Neural cell (in vitro differentiated cells): Measurements from ENCODE around the gene PRDM12. TPM values are rescaled to one million over a fixed set of nuclear protein-coding genes. Genes with fewer than 3 reads are reported as not detected.

Experiments used
- H2AFZ ChIP-seq: fragments of 200-600, 300-800 bp; sonication (generic), shearing (Covaris generic); 2 replicates; pipeline ENCODE4 v1.6.0; 2014; ENCODE audit warnings: low read depth, mild to moderate bottlenecking, antibody characterized with exemption, low read length, moderate library complexity
- H3F3A ChIP-seq: fragments of 200-600 bp; shearing (Covaris generic); 2 replicates; pipeline ENCODE4 v1.6.1; 2016; ENCODE audit warnings: mild to moderate bottlenecking, moderate library complexity, mixed read lengths, antibody characterized with exemption, low read length; ENCODE audit not compliant: insufficient read depth, poor library complexity, severe bottlenecking
- H3K27ac ChIP-seq: fragments of 200-600, 300-800 bp; sonication (generic), shearing (Covaris generic); 2 replicates; pipeline ENCODE4 v1.5.1; 2014; ENCODE audit warnings: mild to moderate bottlenecking, low read length, moderate library complexity
- H3K27me3 ChIP-seq: fragments of 300-800, 200-600 bp; sonication (generic), shearing (Covaris generic); 2 replicates; pipeline ENCODE4 v1.6.0; 2014; ENCODE audit warnings: mild to moderate bottlenecking, low read depth, low read length, moderate library complexity; ENCODE audit not compliant: insufficient read depth
- H3K36me3 ChIP-seq: fragments of 300-800, 200-600 bp; sonication (generic), shearing (Covaris generic); 2 replicates; pipeline ENCODE4 v1.5.1; 2014; ENCODE audit warnings: mild to moderate bottlenecking, antibody characterized with exemption, low read length, moderate library complexity; ENCODE audit not compliant: insufficient read depth
- H3K4me2 ChIP-seq: fragments of 300-800, 200-600 bp; sonication (generic), shearing (Covaris generic); 2 replicates; pipeline ENCODE4 v1.6.0; 2014; ENCODE audit warnings: mild to moderate bottlenecking, low read length
- H3K4me3 ChIP-seq: fragments of 300-800, 200-600 bp; sonication (generic), shearing (Covaris generic); 2 replicates; pipeline ENCODE4 v1.5.1; 2014; ENCODE audit warnings: mild to moderate bottlenecking, low read length, moderate library complexity
- H3K79me2 ChIP-seq: fragments of 200-600 bp; shearing (Covaris generic); replicated peaks from 2 replicates; pipeline ENCODE4 v1.6.0; 2014; ENCODE audit warnings: mild to moderate bottlenecking, low read length, moderate library complexity; ENCODE audit not compliant: insufficient read depth
- H3K9ac ChIP-seq: fragments of 300-800, 200-600 bp; sonication (generic), shearing (Covaris generic); 2 replicates; pipeline ENCODE4 v1.6.1; 2016; ENCODE audit warnings: mild to moderate bottlenecking, low read length, mixed read lengths
- H3K9me2 ChIP-seq: fragments of 200-600 bp; shearing (Covaris generic); 2 replicates; pipeline ENCODE4 v1.6.1; 2016; ENCODE audit warnings: mild to moderate bottlenecking, low read length, mixed read lengths; ENCODE audit not compliant: insufficient read depth
- H3K9me3 ChIP-seq: fragments of 200-600, 300-800 bp; sonication (generic), shearing (Covaris generic); 2 replicates; pipeline ENCODE4 v1.6.1; 2016; ENCODE audit warnings: mild to moderate bottlenecking, mixed run types, low read length, moderate library complexity, mixed read lengths
- H4K20me1 ChIP-seq: fragments of 200-600 bp; shearing (Covaris generic); 2 replicates; pipeline ENCODE4 v1.6.1; 2016; ENCODE audit warnings: mild to moderate bottlenecking, mixed run types; ENCODE audit not compliant: insufficient read depth
- EP300 ChIP-seq: fragments of 450-650 bp; conservative IDR thresholded peaks from 2 replicates; pipeline ENCODE4 v1.6.1; 2014; ENCODE audit warnings: antibody characterized with exemption, mild to moderate bottlenecking, moderate library complexity; ENCODE audit not compliant: poor library complexity, severe bottlenecking
- EZH2 ChIP-seq: fragments of 200-600, 300-800 bp; shearing (Covaris generic), sonication (generic); IDR thresholded peaks from 2 replicates; pipeline ENCODE4 v1.6.1; 2014; ENCODE audit warnings: antibody characterized with exemption, low read length, borderline replicate concordance, mild to moderate bottlenecking; ENCODE audit not compliant: insufficient read depth, poor library complexity, severe bottlenecking
- POLR2AphosphoS5 ChIP-seq: IDR thresholded peaks from 2 replicates; pipeline ENCODE4 v1.6.1; 2012
- RAD21 ChIP-seq: fragments of 450-650 bp; conservative IDR thresholded peaks from 2 replicates; pipeline ENCODE4 v1.6.1; 2014; ENCODE audit warnings: antibody characterized with exemption, mild to moderate bottlenecking, moderate library complexity
- SMC3 ChIP-seq: fragments of 450-650 bp; conservative IDR thresholded peaks from 2 replicates; pipeline ENCODE4 v1.6.1; 2014; ENCODE audit warnings: antibody characterized with exemption, mild to moderate bottlenecking, moderate library complexity; ENCODE audit not compliant: poor library complexity
- TAF1 ChIP-seq: IDR thresholded peaks from 2 replicates; pipeline ENCODE4 v1.6.1; 2012; ENCODE audit warnings: low read depth
- polyA plus RNA-seq: library from polyadenylated mRNA; depleted of rRNA; stranded (reverse); fragments of >200 nt; gene quantifications from 2 replicates; pipeline ENCODE4 v1.2.3, GENCODE V29; 2014
- TF ChIP-seq, protein P1 (sequence below): fragments of 450-650 bp; IDR thresholded peaks from 2 replicates; pipeline ENCODE4 v1.5.1; 2014; ENCODE audit warnings: antibody characterized with exemption, mild to moderate bottlenecking, moderate library complexity; ENCODE audit not compliant: poor library complexity, severe bottlenecking

PRDM12 gene
- polyA plus RNA-seq, 1 donor from 2014 or later = 0.17 TPM

GRCh38 chr9:130694205-130694604 is 29.8 kb downstream of the PRDM12 start:
- H3K79me2 ChIP-seq = peaks cover 22% of the 10 kb centered on the region

GRCh38 chr9:130696139-130696650 is 31.8 kb downstream of the PRDM12 start:
- H4K20me1 ChIP-seq = no peaks in the 10 kb centered on the region
- H3K36me3 ChIP-seq = no peaks in the 10 kb centered on the region
- no peaks in the 10 kb centered on the region for H3F3A ChIP-seq
- no peak overlapping the region for H3K4me2 ChIP-seq
- TF ChIP-seq SMC3 = no peak
- TF ChIP-seq, protein P1, sequence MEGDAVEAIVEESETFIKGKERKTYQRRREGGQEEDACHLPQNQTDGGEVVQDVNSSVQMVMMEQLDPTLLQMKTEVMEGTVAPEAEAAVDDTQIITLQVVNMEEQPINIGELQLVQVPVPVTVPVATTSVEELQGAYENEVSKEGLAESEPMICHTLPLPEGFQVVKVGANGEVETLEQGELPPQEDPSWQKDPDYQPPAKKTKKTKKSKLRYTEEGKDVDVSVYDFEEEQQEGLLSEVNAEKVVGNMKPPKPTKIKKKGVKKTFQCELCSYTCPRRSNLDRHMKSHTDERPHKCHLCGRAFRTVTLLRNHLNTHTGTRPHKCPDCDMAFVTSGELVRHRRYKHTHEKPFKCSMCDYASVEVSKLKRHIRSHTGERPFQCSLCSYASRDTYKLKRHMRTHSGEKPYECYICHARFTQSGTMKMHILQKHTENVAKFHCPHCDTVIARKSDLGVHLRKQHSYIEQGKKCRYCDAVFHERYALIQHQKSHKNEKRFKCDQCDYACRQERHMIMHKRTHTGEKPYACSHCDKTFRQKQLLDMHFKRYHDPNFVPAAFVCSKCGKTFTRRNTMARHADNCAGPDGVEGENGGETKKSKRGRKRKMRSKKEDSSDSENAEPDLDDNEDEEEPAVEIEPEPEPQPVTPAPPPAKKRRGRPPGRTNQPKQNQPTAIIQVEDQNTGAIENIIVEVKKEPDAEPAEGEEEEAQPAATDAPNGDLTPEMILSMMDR = no peak
- TF ChIP-seq EP300 = no peak
- no peak overlapping the region for H2AFZ ChIP-seq
- no peak overlapping the region for H3K4me3 ChIP-seq
- no peaks in the 10 kb centered on the region for H3K27me3 ChIP-seq
- H3K9ac ChIP-seq = no peak overlapping the region
- no peaks in the 10 kb centered on the region for H3K9me3 ChIP-seq
- no peaks in the 10 kb centered on the region for H3K9me2 ChIP-seq
- H3K27ac ChIP-seq = no peak overlapping the region
- peaks cover 22% of the 10 kb centered on the region for H3K79me2 ChIP-seq

More at GRCh38 chr9:130694205-130694604, 29.8 kb downstream of the PRDM12 start:
- Histone ChIP-seq H4K20me1 (no peaks in the 10 kb centered on the region), H2AFZ (peak overlapping the region; percentile 77), H3F3A (no peaks in the 10 kb centered on the region), H3K9ac (peak overlapping the region; percentile 73), H3K36me3 (no peaks in the 10 kb centered on the region), H3K9me2 (no peaks in the 10 kb centered on the region), H3K27me3 (no peaks in the 10 kb centered on the region), H3K4me3 (peak overlapping the region; percentile 78), H3K4me2 (peak overlapping the region; percentile 98), H3K27ac (peak overlapping the region; percentile 51), H3K9me3 (no peaks in the 10 kb centered on the region)
- TF ChIP-seq POLR2AphosphoS5 = no peak
- TF ChIP-seq RAD21 = no peak
- no peak for TF ChIP-seq SMC3

DNA sequence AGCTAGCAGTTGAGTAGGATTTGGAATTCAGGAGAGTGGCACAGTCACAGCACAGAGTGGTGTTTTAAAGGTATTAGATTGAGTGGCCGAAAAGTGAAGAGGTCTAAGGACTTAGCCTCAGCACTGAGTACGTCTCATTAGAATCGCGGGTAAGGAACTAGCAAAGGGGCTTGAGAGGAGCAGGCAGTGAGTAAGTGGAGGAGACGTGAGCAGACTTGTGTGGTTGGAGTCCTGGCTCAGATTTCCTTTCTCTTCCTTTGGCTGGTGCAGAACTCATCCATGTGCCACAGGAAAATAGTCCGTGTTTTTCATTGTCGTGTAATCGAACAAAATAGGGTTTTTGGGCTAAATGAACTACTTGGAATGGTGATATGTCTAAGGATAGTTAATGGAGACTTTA is 32.6 kb downstream of the PRDM12 start:
- Histone ChIP-seq H3K79me2 (peaks cover 22% of the 10 kb centered on the region), H2AFZ (no peak overlapping the region), H3F3A (no peaks in the 10 kb centered on the region), H3K4me2 (no peak overlapping the region), H3K4me3 (no peak overlapping the region), H3K36me3 (peaks cover 6% of the 10 kb centered on the region), H3K27me3 (no peaks in the 10 kb centered on the region), H3K9me3 (no peaks in the 10 kb centered on the region), H3K27ac (no peak overlapping the region), H4K20me1 (no peaks in the 10 kb centered on the region), H3K9ac (no peak overlapping the region), H3K9me2 (no peaks in the 10 kb centered on the region)
- TF ChIP-seq EP300 (no peak), EZH2 (no peak), TAF1 (no peak), SMC3 (no peak)
- TF ChIP-seq, protein P1 = no peak
